ENCODE measurements around the gene DNAH8. TPM values are rescaled to one million over a fixed set of nuclear protein-coding genes. Genes with fewer than 3 reads are reported as not detected.

DNAH8 gene
- total RNA-seq, 1 experiment from 2014 or later, result 0.05 TPM

DNA sequence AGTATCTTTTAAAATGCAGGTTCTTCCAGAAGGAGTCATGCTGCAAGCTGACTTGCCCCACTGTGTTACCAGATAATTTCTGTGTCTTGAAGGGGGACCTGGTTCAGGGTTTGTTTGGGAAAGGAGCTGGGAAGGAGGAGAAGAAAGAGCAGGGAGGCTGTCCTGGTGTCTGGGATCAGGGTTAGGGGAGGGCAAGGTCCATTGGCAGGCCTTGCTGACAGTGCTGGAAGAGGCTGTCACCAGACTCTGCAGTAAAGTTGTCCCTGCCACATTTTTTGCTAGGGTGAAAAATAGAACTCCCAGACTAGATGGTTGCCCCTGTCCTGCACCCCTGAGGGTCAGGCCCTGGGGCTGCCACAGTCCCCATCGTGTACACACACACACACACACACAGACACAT is 348.4 kb downstream of the DNAH8 start:
- no peaks in the 10 kb centered on the region for H3K4me1 Mint-ChIP-seq (ENCODE audit: low read depth, unreplicated experiment)
- no TSS peak for BruUV-seq (replicated peaks)
- H3K4me3 Mint-ChIP-seq (ENCODE audit: low read depth, unreplicated experiment), result no peak overlapping the region
- intact Hi-C loops (cut with micrococcal nuclease; ENCODE audit: unreplicated experiment), result no loop called here
- H3K27me3 Mint-ChIP-seq (ENCODE audit: unreplicated experiment), result peaks cover 13% of the 10 kb centered on the region
- TF ChIP-seq, protein P1, sequence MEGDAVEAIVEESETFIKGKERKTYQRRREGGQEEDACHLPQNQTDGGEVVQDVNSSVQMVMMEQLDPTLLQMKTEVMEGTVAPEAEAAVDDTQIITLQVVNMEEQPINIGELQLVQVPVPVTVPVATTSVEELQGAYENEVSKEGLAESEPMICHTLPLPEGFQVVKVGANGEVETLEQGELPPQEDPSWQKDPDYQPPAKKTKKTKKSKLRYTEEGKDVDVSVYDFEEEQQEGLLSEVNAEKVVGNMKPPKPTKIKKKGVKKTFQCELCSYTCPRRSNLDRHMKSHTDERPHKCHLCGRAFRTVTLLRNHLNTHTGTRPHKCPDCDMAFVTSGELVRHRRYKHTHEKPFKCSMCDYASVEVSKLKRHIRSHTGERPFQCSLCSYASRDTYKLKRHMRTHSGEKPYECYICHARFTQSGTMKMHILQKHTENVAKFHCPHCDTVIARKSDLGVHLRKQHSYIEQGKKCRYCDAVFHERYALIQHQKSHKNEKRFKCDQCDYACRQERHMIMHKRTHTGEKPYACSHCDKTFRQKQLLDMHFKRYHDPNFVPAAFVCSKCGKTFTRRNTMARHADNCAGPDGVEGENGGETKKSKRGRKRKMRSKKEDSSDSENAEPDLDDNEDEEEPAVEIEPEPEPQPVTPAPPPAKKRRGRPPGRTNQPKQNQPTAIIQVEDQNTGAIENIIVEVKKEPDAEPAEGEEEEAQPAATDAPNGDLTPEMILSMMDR (IDR thresholded peaks at IDR 0.05; ENCODE audit: unreplicated experiment), result no peak
- H3K36me3 Mint-ChIP-seq (ENCODE audit: insufficient read depth, unreplicated experiment), result peaks cover 4% of the 10 kb centered on the region
- CTCF ChIA-PET, result no interaction called here
- H3K27ac Mint-ChIP-seq (ENCODE audit: unreplicated experiment), result no peak overlapping the region
- no peak for DNase-seq
- no peaks in the 10 kb centered on the region for H3K9me3 Mint-ChIP-seq (ENCODE audit: low read depth, unreplicated experiment)

DNA sequence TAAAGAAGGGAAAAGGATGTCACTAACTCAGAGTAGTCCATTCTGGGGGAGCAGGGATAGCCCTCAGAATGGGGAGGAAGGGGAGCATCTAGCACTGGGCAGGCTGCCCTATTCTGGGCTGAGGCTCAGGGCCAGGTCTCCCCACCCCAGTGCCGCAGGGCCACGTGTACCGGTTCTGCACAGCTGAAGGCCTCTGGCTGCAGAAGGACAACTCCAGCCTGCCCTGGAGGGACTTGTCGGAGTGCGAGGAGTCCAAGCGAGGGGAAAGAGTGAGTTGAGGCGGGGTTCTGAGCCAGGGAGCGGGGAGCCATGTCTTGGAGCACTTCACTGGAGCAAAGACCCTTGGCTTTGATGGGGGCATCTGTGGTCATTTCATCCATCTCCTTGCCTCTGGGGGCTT is 350.4 kb downstream of the DNAH8 start:
- no peak overlapping the region for H3K27ac Mint-ChIP-seq (ENCODE audit: unreplicated experiment)
- H3K9me3 Mint-ChIP-seq (ENCODE audit: low read depth, unreplicated experiment), result no peaks in the 10 kb centered on the region
- TF ChIP-seq, protein P1 (IDR thresholded peaks at IDR 0.05; ENCODE audit: unreplicated experiment), result no peak

DNA sequence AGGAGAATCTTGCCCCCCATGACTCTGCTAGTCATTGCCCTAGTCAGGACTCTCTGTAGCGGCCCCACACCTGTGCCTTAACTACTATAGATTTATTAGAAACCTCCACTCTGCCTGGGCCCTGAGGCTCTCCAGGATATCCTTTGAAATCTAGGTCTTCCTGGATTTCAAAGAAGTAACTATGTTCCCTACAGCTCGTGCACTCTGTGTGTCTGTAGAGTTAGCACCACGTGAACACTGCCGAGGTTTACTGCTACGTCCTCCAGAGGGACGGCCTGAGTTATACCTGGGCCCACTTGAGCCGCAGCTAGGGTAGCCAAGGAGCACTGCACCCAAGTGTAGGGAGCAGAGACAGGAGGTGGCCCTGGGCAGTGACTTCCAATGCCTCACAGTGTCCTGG is 353.3 kb downstream of the DNAH8 start:
- no TSS peak for BruUV-seq (replicated peaks)
- Mint-ChIP-seq H3K27ac (ENCODE audit: unreplicated experiment) (no peak overlapping the region), H3K27me3 (ENCODE audit: unreplicated experiment) (peaks cover 13% of the 10 kb centered on the region), H3K36me3 (ENCODE audit: insufficient read depth, unreplicated experiment) (no peaks in the 10 kb centered on the region), H3K9me3 (ENCODE audit: low read depth, unreplicated experiment) (no peaks in the 10 kb centered on the region), H3K4me1 (ENCODE audit: low read depth, unreplicated experiment) (no peaks in the 10 kb centered on the region), H3K4me3 (ENCODE audit: low read depth, unreplicated experiment) (no peak overlapping the region)
- CTCF ChIA-PET, result no interaction called here
- TF ChIP-seq, protein P1 (IDR thresholded peaks at IDR 0.05; ENCODE audit: unreplicated experiment), result no peak
- no peak for DNase-seq
- intact Hi-C loops (cut with micrococcal nuclease; ENCODE audit: unreplicated experiment), result no loop called here

More for the DNA sequence above, 350.4 kb downstream of the DNAH8 start:
- no peaks in the 10 kb centered on the region for H3K4me1 Mint-ChIP-seq (ENCODE audit: low read depth, unreplicated experiment)
- intact Hi-C loops (cut with micrococcal nuclease; ENCODE audit: unreplicated experiment), result no loop called here
- no peaks in the 10 kb centered on the region for H3K36me3 Mint-ChIP-seq (ENCODE audit: insufficient read depth, unreplicated experiment)
- no peak overlapping the region for H3K4me3 Mint-ChIP-seq (ENCODE audit: low read depth, unreplicated experiment)
- DNase-seq, result no peak
- CTCF ChIA-PET, result no interaction called here
- no TSS peak for BruUV-seq (replicated peaks)
- peaks cover 13% of the 10 kb centered on the region for H3K27me3 Mint-ChIP-seq (ENCODE audit: unreplicated experiment)

GRCh38 chr6:39072830-39073229 is 357.7 kb downstream of the DNAH8 start:
- no peaks in the 10 kb centered on the region for H3K27me3 Mint-ChIP-seq (ENCODE audit: unreplicated experiment)
- intact Hi-C loops (cut with micrococcal nuclease; ENCODE audit: unreplicated experiment), result no loop called here
- no peak for DNase-seq

More at GRCh38 chr6:39072830-39073229, 357.7 kb downstream of the DNAH8 start:
- no peak overlapping the region for H3K27ac Mint-ChIP-seq (ENCODE audit: unreplicated experiment)
- BruUV-seq (replicated peaks), result no TSS peak
- TF ChIP-seq, protein P1 (IDR thresholded peaks at IDR 0.05; ENCODE audit: unreplicated experiment), result no peak
- H3K36me3 Mint-ChIP-seq (ENCODE audit: insufficient read depth, unreplicated experiment), result no peaks in the 10 kb centered on the region
- H3K9me3 Mint-ChIP-seq (ENCODE audit: low read depth, unreplicated experiment), result no peaks in the 10 kb centered on the region
- H3K4me1 Mint-ChIP-seq (ENCODE audit: low read depth, unreplicated experiment), result no peaks in the 10 kb centered on the region
- CTCF ChIA-PET, result interaction anchor here (0.5 kb wide), 1 partner anchor 15 kb away, joined by 8 read pairs; no protein-coding TSS in a partner anchor
- no peak overlapping the region for H3K4me3 Mint-ChIP-seq (ENCODE audit: low read depth, unreplicated experiment)
